Tibial nerve (tissue), 4 donors: Measurements from ENCODE around the gene MCF2L2.

ENCODE experiments used
- CTCF ChIP-seq, 5 experiments: fragments of 200-600 bp in 3 of 5; fragments of 450-650 bp in 2 of 5; sonication (generic) in 3 of 5; IDR thresholded peaks; one replicate each; pipeline ENCODE4 v1.5.1; 2016 to 2019; ENCODE audit warnings: antibody characterized with exemption in 5 of 5, mild to moderate bottlenecking in 3 of 5, moderate library complexity in 2 of 5
- EP300 ChIP-seq, 2 donors: sonication (generic); formaldehyde crosslinking; IDR thresholded peaks; one replicate each; pipeline ENCODE4 v1.6.1; 2017; ENCODE audit warnings: antibody characterized with exemption in 2 of 2, mild to moderate bottlenecking in 1 of 2

- no peak for TF ChIP-seq CTCF (IDR thresholded peaks at IDR 0.05)
- TF ChIP-seq EP300 (IDR thresholded peaks at IDR 0.05), result no peak
These were observed 15.3 kb upstream of the MCF2L2 start for GRCh38 chr3:183443395-183444385.
